ENCODE results near the gene CYP2J2. TPM values are rescaled to one million over a fixed set of nuclear protein-coding genes. Genes with fewer than 3 reads are reported as not detected.

CYP2J2 gene
- total RNA-seq, 1 donor from 2014 or later: 0.53 TPM

DNA sequence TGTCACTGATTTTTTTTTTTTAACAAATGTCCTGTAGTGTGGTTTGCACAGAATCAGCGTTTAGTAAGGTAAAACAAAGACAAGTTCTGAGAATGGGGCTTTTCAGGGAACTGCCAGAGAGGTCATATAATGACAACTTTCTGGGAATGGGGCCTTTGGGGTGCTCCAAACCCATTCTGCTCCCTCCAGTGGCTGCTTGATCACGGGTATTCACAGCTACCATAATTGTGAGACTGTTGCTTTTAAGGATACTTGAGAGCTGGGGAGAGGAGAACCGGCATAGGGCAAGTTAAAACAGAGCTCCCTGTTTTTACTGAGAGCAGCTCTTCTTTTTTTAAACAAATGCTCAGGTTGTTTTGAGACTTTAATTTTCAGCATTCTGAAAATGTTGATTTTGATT is 48.2 kb downstream of the CYP2J2 start:
- TF ChIP-seq, protein P1, sequence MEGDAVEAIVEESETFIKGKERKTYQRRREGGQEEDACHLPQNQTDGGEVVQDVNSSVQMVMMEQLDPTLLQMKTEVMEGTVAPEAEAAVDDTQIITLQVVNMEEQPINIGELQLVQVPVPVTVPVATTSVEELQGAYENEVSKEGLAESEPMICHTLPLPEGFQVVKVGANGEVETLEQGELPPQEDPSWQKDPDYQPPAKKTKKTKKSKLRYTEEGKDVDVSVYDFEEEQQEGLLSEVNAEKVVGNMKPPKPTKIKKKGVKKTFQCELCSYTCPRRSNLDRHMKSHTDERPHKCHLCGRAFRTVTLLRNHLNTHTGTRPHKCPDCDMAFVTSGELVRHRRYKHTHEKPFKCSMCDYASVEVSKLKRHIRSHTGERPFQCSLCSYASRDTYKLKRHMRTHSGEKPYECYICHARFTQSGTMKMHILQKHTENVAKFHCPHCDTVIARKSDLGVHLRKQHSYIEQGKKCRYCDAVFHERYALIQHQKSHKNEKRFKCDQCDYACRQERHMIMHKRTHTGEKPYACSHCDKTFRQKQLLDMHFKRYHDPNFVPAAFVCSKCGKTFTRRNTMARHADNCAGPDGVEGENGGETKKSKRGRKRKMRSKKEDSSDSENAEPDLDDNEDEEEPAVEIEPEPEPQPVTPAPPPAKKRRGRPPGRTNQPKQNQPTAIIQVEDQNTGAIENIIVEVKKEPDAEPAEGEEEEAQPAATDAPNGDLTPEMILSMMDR (IDR thresholded peaks at IDR 0.05; ENCODE audit: insufficient read depth, low read length, severe bottlenecking): peak; percentile 18
- H3K36me3 ChIP-seq (ENCODE audit: control insufficient read depth, insufficient read depth, low read length): no peaks in the 10 kb centered on the region
- no peak overlapping the region for H3K4me3 ChIP-seq (ENCODE audit: low read depth, low read length)
- no peaks in the 10 kb centered on the region for H3K27me3 ChIP-seq (ENCODE audit: control insufficient read depth, insufficient read depth, low read length)
- FAIRE-seq: no peak
- DNase-seq (ENCODE audit: low read depth): peak; percentile 36

DNA sequence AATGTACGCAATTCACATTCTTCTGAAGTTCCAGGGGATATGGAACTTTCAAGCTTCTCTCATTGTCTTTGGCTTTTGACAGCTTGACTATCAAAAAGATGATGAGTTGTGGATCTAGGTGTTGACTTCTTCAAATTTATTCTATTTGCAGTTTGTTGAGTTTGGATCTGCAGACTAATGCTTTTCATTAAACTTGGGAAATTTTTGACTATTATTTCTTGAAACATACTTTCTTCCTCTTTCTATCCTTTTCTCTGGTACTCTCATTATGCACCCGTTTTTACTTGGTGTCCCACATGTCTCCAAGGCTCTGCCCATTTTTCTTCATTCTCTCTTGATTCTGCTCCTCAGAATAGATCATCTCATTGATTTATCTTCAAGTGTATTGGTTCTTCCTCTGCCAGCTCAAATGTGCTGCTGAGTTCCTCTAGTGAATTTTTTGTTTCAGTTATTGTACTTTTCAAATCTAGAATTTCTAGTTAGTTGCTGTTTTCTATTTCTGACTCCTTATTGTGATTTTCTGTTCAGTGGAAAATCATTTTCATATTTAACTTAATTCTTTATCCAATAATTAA is 49.4 kb downstream of the CYP2J2 start:
- DNase-seq (ENCODE audit: low read depth) (no peak), FAIRE-seq (no peak)
- TF ChIP-seq, protein P1 (IDR thresholded peaks at IDR 0.05; ENCODE audit: insufficient read depth, low read length, severe bottlenecking): no peak

DNA sequence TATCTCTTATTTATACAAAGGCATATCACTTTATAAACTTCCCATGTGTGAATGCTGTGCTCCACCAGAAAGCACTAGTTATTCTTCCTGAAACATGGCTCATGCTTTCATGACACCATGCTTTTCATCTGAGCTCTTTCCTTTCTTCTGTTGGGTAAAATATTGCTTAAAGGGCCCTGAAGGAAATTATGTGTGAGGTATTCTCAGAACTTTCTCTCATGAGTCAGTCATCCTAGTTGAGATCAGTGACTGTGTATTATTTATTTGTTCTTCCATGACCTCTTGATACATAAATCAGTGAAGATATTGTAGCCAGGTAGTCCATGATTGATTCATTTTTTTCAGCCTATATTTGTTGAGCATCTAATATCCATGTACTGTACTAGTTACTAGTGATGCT is 54.8 kb downstream of the CYP2J2 start:
- TF ChIP-seq, protein P1 (IDR thresholded peaks at IDR 0.05; ENCODE audit: insufficient read depth, low read length, severe bottlenecking): no peak
- FAIRE-seq (no peak), DNase-seq (ENCODE audit: low read depth) (peak; percentile 63)
- H3K36me3 ChIP-seq (ENCODE audit: control insufficient read depth, insufficient read depth, low read length): peaks cover 1% of the 10 kb centered on the region
- H3K4me3 ChIP-seq (ENCODE audit: low read depth, low read length): no peak overlapping the region
- no peaks in the 10 kb centered on the region for H3K27me3 ChIP-seq (ENCODE audit: control insufficient read depth, insufficient read depth, low read length)

More for the DNA sequence above, 49.4 kb downstream of the CYP2J2 start:
- no peak overlapping the region for H3K4me3 ChIP-seq (ENCODE audit: low read depth, low read length)
- H3K27me3 ChIP-seq (ENCODE audit: control insufficient read depth, insufficient read depth, low read length): no peaks in the 10 kb centered on the region
- H3K36me3 ChIP-seq (ENCODE audit: control insufficient read depth, insufficient read depth, low read length): peaks cover under 1% of the 10 kb centered on the region

DNA sequence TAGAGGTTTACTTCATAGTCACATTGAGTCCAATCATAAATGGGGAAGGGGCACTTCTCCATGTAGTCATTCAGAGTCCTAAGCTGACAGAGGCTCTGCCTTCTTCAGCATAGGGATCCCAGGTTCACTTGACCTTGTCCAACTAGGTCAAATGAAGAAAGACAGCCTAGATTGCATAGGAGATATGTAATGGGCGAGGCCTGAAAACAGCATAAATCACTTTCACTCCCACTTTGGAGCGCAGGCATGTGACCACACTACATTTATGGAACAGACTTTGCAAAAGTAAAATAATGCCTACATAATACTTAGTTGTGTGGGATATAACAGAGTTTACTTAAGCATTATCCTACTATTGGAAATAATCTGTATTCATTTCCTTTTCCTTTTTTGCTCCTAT is 60.1 kb downstream of the CYP2J2 start:
- H3K36me3 ChIP-seq (ENCODE audit: control insufficient read depth, insufficient read depth, low read length): peaks cover 2% of the 10 kb centered on the region
- H3K27me3 ChIP-seq (ENCODE audit: control insufficient read depth, insufficient read depth, low read length): no peaks in the 10 kb centered on the region
- TF ChIP-seq, protein P1 (IDR thresholded peaks at IDR 0.05; ENCODE audit: insufficient read depth, low read length, severe bottlenecking): no peak
- no peak for DNase-seq (ENCODE audit: low read depth)
- no peak for FAIRE-seq
- H3K4me3 ChIP-seq (ENCODE audit: low read depth, low read length): no peak overlapping the region

DNA sequence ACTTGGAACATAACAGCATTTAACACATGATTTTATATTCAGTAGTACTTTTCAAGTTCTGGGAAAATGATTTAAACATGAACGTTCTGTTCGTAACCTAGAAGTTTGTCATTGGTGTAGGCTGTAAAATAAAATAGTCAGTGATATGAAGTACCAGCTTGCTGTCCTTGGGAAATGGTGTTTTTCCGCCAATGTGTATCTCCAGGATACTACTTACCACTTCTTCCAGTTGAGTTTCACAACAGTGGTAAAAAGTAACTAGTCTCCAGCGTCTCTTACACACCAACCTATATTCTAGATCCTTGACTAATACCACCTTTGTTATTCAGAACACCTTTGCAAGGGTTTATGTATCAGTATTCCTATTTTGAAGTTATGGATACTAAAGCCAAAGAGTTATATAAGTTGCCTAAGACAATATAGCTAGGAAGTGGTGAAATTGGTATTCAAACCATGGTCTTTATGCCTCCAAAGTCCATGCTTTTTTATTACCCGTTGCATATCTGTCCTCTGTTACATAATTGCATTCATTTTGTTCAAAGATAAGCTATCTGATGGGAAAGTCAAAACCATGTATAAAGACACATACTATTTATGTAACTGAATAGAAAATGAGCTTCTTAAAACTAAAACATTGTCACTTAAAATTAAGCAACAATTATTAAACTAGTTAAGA is 68.8 kb downstream of the CYP2J2 start:
- Histone ChIP-seq H3K4me3 (ENCODE audit: low read depth, low read length) (no peak overlapping the region), H3K36me3 (ENCODE audit: control insufficient read depth, insufficient read depth, low read length) (no peaks in the 10 kb centered on the region), H3K27me3 (ENCODE audit: control insufficient read depth, insufficient read depth, low read length) (no peaks in the 10 kb centered on the region)
- DNase-seq (ENCODE audit: low read depth) (no peak), FAIRE-seq (no peak)
- TF ChIP-seq, protein P1 (IDR thresholded peaks at IDR 0.05; ENCODE audit: insufficient read depth, low read length, severe bottlenecking): no peak

Data from bronchial epithelial cell (primary cell).